Umbilical cord (tissue), 2 donors: ENCODE measurements around the gene USP17L15. TPM values are rescaled to one million over a fixed set of nuclear protein-coding genes. Genes with fewer than 3 reads are reported as not detected.
"Not testable (repeated sequence)": the region's sequence is repeated elsewhere in the genome, so short reads cannot be mapped to it uniquely, and the experiment has no call there.

Experiments used
- DNase-seq: peaks from one replicate; pipeline ENCODE4 v3.0.0-alpha.2; 2015; ENCODE audit warnings: low spot score
- total RNA-seq: library from RNA; depleted of rRNA; stranded (reverse); fragments of >200 nt; gene quantifications from one replicate; pipeline ENCODE4 v1.2.3, GENCODE V29; 2014; ENCODE audit warnings: low replicate concordance; ENCODE audit not compliant: insufficient read depth

Gene USP17L15, protein sequence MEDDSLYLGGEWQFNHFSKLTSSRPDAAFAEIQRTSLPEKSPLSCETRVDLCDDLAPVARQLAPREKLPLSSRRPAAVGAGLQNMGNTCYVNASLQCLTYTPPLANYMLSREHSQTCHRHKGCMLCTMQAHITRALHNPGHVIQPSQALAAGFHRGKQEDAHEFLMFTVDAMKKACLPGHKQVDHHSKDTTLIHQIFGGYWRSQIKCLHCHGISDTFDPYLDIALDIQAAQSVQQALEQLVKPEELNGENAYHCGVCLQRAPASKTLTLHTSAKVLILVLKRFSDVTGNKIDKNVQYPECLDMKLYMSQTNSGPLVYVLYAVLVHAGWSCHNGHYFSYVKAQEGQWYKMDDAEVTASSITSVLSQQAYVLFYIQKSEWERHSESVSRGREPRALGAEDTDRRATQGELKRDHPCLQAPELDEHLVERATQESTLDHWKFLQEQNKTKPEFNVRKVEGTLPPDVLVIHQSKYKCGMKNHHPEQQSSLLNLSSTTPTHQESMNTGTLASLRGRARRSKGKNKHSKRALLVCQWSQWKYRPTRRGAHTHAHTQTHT
- 0.72 TPM for total RNA-seq

DNA sequence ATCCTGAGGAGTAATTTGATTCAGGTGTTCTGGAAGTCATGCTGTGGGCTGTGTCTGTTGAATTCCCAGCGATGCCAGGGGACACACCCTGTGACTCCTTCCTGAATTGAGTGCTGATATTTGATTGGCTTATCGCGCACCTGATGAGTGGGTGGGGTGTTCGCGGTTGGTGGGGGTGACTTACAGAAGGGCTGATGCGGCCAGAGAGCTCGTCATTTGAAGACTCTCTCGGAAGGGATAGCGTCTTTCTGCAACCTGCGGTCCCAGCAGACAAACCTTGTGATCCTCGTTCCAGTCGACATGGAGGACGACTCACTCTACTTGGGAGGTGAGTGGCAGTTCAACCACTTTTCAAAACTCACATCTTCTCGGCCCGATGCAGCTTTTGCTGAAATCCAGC lies at the start of gene USP17L15:
Gene USP17L15 (plus strand): TSS at position 301 of the 400 bp plus-strand sequence. CDS start 0 bp downstream, at position 301.
- not testable (repeated sequence) for DNase-seq

DNA sequence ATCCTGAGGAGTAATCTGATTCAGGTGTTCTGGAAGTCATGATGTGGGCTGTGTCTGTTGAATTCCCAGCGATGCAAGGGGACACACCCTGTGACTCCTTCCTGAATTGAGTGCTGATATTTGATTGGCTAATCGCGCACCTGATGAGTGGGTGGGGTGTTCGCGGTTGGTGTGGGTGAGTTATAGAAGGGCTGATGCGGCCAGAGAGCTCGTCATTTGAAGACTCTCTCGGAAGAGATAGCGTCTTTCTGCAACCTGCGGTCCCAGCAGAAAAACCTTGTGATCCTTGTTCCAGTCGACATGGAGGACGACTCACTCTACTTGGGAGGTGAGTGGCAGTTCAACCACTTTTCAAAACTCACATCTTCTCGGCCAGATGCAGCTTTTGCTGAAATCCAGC lies 23.8 kb upstream of the USP17L15 start, which contains the start of gene USP17L10:
Gene USP17L10 (plus strand): TSS at position 301 of the 400 bp plus-strand sequence. CDS start 0 bp downstream, at position 301.
- DNase-seq, result not testable (repeated sequence)

DNA sequence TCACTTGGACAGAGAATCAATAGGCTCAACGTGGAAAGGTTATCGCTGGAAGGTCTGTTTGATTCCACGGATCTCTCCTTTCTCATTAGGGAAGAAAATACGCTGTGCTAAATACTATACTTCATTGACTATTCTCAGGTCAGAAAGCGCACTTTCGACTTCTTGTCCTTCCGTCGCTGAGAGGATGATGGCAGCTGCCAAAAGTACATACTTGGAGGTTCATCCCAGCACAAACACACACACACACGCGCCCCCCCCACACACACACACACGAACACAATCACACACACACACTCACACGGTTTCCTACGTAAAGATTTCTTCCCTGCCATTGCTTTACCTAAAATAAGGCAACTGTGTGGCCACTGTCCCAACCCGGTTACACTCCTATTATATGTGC lies 19.5 kb upstream of the USP17L15 start:
- DNase-seq, result not testable (repeated sequence)

DNA sequence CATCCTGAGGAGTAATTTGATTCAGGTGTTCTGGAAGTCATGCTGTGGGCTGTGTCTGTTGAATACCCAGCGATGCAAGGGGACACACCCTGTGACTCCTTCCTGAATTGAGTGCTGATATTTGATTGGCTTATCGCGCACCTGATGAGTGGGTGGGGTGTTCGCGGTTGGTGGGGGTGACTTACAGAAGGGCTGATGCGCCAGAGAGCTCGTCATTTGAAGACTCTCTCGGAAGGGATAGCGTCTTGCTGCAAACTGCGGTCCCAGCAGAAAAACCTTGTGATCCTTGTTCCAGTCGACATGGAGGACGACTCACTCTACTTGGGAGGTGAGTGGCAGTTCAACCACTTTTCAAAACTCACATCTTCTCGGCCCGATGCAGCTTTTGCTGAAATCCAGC lies 19.1 kb upstream of the USP17L15 start, which contains the start of gene USP17L11:
Gene USP17L11 (plus strand): TSS at position 301 of the 400 bp plus-strand sequence. CDS start 0 bp downstream, at position 301.
- not testable (repeated sequence) for DNase-seq

DNA sequence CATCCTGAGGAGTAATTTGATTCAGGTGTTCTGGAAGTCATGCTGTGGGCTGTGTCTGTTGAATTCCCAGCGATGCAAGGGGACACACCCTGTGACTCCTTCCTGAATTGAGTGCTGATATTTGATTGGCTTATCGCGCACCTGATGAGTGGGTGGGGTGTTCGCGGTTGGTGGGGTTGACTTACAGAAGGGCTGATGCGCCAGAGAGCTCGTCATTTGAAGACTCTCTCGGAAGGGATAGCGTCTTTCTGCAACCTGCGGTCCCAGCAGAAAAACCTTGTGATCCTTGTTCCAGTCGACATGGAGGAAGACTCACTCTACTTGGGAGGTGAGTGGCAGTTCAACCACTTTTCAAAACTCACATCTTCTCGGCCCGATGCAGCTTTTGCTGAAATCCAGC lies 14.3 kb upstream of the USP17L15 start, which contains the start of gene USP17L12:
Gene USP17L12 (plus strand): TSS at position 301 of the 400 bp plus-strand sequence. CDS start 0 bp downstream, at position 301.
- DNase-seq, result not testable (repeated sequence)

DNA sequence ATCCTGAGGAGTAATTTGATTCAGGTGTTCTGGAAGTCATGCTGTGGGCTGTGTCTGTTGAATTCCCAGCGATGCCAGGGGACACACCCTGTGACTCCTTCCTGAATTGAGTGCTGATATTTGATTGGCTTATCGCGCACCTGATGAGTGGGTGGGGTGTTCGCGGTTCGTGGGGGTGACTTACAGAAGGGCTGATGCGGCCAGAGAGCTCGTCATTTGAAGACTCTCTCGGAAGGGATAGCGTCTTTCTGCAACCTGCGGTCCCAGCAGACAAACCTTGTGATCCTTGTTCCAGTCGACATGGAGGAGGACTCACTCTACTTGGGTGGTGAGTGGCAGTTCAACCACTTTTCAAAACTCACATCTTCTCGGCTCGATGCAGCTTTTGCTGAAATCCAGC lies 9.6 kb upstream of the USP17L15 start, which contains the start of gene USP17L13:
Gene USP17L13 (plus strand): TSS at position 301 of the 400 bp plus-strand sequence. CDS start 0 bp downstream, at position 301.
- not testable (repeated sequence) for DNase-seq

DNA sequence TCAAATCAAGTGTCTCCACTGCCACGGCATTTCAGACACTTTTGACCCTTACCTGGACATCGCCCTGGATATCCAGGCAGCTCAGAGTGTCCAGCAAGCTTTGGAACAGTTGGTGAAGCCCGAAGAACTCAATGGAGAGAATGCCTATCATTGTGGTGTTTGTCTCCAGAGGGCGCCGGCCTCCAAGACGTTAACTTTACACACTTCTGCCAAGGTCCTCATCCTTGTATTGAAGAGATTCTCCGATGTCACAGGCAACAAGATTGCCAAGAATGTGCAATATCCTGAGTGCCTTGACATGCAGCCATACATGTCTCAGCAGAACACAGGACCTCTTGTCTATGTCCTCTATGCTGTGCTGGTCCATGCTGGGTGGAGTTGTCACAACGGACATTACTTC lies 3.9 kb upstream of the USP17L15 start:
- not testable (repeated sequence) for DNase-seq

DNA sequence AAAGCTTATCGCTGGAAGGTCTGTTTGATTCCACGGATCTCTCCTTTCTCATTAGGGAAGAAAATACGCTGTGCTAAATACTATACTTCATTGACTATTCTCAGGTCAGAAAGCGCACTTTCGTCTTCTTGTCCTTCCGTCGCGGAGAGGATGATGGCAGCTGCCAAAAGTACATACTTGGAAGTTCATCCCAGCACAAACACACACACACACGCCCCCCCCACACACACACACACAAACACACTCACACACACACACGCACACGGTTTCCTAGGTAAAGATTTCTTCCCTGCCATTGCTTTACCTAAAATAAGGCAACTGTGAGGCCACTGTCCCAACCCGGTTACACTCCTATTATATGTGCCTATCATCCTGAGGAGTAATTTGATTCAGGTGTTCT lies 4.3 kb downstream of the USP17L15 start:
- DNase-seq, result not testable (repeated sequence)

DNA sequence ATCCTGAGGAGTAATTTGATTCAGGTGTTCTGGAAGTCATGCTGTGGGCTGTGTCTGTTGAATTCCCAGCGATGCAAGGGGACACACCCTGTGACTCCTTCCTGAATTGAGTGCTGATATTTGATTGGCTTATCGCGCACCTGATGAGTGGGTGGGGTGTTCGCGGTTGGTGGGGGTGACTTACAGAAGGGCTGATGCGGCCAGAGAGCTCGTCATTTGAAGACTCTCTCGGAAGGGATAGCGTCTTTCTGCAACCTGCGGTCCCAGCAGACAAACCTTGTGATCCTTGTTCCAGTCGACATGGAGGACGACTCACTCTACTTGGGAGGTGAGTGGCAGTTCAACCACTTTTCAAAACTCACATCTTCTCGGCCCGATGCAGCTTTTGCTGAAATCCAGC lies 9.4 kb downstream of the USP17L15 start, which contains the start of gene USP17L17:
Gene USP17L17 (plus strand): TSS at position 301 of the 400 bp plus-strand sequence. CDS start 0 bp downstream, at position 301.
- not testable (repeated sequence) for DNase-seq

DNA sequence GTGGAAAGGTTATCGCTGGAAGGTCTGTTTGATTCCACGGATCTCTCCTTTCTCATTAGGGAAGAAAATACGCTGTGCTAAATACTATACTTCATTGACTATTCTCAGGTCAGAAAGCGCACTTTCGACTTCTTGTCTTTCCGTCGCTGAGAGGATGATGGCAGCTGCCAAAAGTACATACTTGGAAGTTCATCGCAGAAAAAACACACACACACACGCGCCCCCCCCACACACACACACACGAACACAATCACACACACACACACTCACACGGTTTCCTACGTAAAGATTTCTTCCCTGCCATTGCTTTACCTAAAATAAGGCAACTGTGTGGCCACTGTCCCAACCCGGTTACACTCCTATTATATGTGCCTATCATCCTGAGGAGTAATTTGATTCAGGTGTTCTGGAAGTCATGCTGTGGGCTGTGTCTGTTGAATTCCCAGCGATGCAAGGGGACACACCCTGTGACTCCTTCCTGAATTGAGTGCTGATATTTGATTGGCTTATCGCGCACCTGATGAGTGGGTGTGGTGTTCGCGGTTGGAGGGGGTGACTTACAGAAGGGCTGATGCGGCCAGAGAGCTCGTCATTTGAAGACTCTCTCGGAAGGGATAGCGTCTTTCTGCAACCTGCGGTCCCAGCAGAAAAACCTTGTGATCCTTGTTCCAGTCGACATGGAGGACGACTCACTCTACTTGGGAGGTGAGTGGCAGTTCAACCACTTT lies 13.9 kb downstream of the USP17L15 start, which contains the start of gene USP17L18:
Gene USP17L18 (plus strand): TSS at position 678 of the 728 bp plus-strand sequence. CDS start 0 bp downstream, at position 678.
- DNase-seq, result not testable (repeated sequence)

DNA sequence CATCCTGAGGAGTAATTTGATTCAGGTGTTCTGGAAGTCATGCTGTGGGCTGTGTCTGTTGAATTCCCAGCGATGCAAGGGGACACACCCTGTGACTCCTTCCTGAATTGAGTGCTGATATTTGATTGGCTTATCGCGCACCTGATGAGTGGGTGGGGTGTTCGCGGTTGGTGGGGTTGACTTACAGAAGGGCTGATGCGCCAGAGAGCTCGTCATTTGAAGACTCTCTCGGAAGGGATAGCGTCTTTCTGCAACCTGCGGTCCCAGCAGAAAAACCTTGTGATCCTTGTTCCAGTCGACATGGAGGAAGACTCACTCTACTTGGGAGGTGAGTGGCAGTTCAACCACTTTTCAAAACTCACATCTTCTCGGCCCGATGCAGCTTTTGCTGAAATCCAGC lies 18.9 kb downstream of the USP17L15 start, which contains the start of gene USP17L19:
Gene USP17L19 (plus strand): TSS at position 301 of the 400 bp plus-strand sequence. CDS start 0 bp downstream, at position 301.
- DNase-seq, result not testable (repeated sequence)

DNA sequence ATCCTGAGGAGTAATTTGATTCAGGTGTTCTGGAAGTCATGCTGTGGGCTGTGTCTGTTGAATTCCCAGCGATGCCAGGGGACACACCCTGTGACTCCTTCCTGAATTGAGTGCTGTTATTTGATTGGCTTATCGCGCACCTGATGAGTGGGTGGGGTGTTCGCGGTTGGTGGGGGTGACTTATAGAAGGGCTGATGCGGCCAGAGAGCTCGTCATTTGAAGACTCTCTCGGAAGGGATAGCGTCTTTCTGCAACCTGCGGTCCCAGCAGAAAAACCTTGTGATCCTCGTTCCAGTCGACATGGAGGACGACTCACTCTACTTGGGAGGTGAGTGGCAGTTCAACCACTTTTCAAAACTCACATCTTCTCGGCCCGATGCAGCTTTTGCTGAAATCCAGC lies 23.6 kb downstream of the USP17L15 start, which contains the start of gene USP17L20:
Gene USP17L20 (plus strand): TSS at position 301 of the 400 bp plus-strand sequence. CDS start 0 bp downstream, at position 301.
- DNase-seq, result not testable (repeated sequence)

DNA sequence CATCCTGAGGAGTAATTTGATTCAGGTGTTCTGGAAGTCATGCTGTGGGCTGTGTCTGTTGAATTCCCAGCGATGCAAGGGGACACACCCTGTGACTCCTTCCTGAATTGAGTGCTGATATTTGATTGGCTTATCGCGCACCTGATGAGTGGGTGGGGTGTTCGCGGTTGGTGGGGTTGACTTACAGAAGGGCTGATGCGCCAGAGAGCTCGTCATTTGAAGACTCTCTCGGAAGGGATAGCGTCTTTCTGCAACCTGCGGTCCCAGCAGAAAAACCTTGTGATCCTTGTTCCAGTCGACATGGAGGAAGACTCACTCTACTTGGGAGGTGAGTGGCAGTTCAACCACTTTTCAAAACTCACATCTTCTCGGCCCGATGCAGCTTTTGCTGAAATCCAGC lies 28.4 kb downstream of the USP17L15 start, which contains the start of gene USP17L21:
Gene USP17L21 (plus strand): TSS at position 301 of the 400 bp plus-strand sequence. CDS start 0 bp downstream, at position 301.
- DNase-seq, result not testable (repeated sequence)

DNA sequence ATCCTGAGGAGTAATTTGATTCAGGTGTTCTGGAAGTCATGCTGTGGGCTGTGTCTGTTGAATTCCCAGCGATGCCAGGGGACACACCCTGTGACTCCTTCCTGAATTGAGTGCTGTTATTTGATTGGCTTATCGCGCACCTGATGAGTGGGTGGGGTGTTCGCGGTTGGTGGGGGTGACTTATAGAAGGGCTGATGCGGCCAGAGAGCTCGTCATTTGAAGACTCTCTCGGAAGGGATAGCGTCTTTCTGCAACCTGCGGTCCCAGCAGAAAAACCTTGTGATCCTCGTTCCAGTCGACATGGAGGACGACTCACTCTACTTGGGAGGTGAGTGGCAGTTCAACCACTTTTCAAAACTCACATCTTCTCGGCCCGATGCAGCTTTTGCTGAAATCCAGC lies 33.1 kb downstream of the USP17L15 start, which contains the start of gene USP17L22:
Gene USP17L22 (plus strand): TSS at position 301 of the 400 bp plus-strand sequence. CDS start 0 bp downstream, at position 301.
- DNase-seq, result not testable (repeated sequence)

DNA sequence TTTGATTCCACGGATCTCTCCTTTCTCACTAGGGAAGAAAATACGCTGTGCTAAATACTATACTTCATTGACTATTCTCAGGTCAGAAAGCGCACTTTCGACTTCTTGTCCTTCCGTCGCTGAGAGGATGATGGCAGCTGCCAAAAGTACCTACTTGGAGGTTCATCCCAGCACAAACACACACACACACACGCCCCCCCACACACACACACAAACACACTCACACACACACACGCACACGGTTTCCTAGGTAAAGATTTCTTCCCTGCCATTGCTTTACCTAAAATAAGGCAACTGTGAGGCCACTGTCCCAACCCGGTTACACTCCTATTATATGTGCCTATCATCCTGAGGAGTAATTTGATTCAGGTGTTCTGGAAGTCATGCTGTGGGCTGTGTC lies 37.5 kb downstream of the USP17L15 start:
- DNase-seq, result not testable (repeated sequence)

Other genes starting within 250 kb of the USP17L15 start
- not detected for gene FAM90A26, start 64.0 kb upstream of the USP17L15 start, total RNA-seq
- gene USP17L10, start 23.7 kb upstream of the USP17L15 start, total RNA-seq, result not detected
- not detected for gene USP17L11, start 19.0 kb upstream of the USP17L15 start, total RNA-seq
- not detected for gene USP17L12, start 14.2 kb upstream of the USP17L15 start, total RNA-seq
- gene USP17L13, start 9.5 kb upstream of the USP17L15 start, total RNA-seq, result not detected
- not detected for gene USP17L17, start 9.5 kb downstream of the USP17L15 start, total RNA-seq
- not detected for gene USP17L18, start 14.2 kb downstream of the USP17L15 start, total RNA-seq
- gene USP17L19, start 19.0 kb downstream of the USP17L15 start, total RNA-seq, result not detected
- not detected for gene USP17L20, start 23.7 kb downstream of the USP17L15 start, total RNA-seq
- gene USP17L21, start 28.5 kb downstream of the USP17L15 start, total RNA-seq, result not detected
- 0.72 TPM for gene USP17L22, start 33.2 kb downstream of the USP17L15 start, total RNA-seq
- gene USP17L24, start 90.8 kb downstream of the USP17L15 start, total RNA-seq, result not detected
- gene USP17L25, start 95.5 kb downstream of the USP17L15 start, total RNA-seq, result not detected
- not detected for gene USP17L26, start 100.3 kb downstream of the USP17L15 start, total RNA-seq
- gene USP17L5, start 105.0 kb downstream of the USP17L15 start, total RNA-seq, result not detected
- gene USP17L27, start 109.8 kb downstream of the USP17L15 start, total RNA-seq, result not detected
- not detected for gene USP17L28, start 114.5 kb downstream of the USP17L15 start, total RNA-seq
- not detected for gene USP17L29, start 119.3 kb downstream of the USP17L15 start, total RNA-seq
- not detected for gene USP17L30, start 128.7 kb downstream of the USP17L15 start, total RNA-seq
- gene DEFB131A, start 210.0 kb downstream of the USP17L15 start, total RNA-seq, result not detected